SK-N-SH (cell line): ENCODE results near the gene TCF3. TPM values are rescaled to one million over a fixed set of nuclear protein-coding genes. Genes with fewer than 3 reads are reported as not detected.

Experiments
- CTCF ChIA-PET: fragments of 300-600, 350-600 bp; formaldehyde crosslinking; extraction: SDS; loops from one replicate; lab custom pipeline; 2021; lab: Yijun Ruan, JAX
- POLR2A ChIA-PET: fragments of 350-600 bp; sonication (Branson Sonifier 250); formaldehyde crosslinking; extraction: SDS; loops from one replicate; lab custom pipeline; 2020; ENCODE audit warnings: antibody characterized with exemption, inconsistent platforms; lab: Yijun Ruan, JAX
- DNase-seq: peaks from one replicate; pipeline ENCODE4 v3.0.0; 2012
- H2AFZ ChIP-seq: fragments of 200-600 bp; sonication (generic); 2 replicates; pipeline ENCODE4 v1.8.1; 2016; ENCODE audit warnings: antibody characterized with exemption, mild to moderate bottlenecking, low read depth
- H3F3A ChIP-seq: fragments of 200-600 bp; sonication (generic); replicated peaks from 2 replicates; pipeline ENCODE3; 2016; ENCODE audit warnings: antibody characterized with exemption, mild to moderate bottlenecking; ENCODE audit not compliant: insufficient read depth
- H3K27ac ChIP-seq, 2 experiments: fragments of 200-500 bp in 1 of 2; fragments of 200-600 bp in 1 of 2; sonication (Bioruptor generic) in 1 of 2; sonication (generic), shearing (Covaris generic) in 1 of 2; 2 replicates each; pipeline versions ENCODE4 v1.5.1 to v1.6.1; 2014 to 2016; ENCODE audit warnings: low read depth in 2 of 2, inconsistent platforms in 1 of 2, low read length in 1 of 2, mild to moderate bottlenecking in 1 of 2, mixed read lengths in 1 of 2
- H3K27me3 ChIP-seq: fragments of 200-600 bp; sonication (generic), shearing (Covaris generic); 2 replicates; pipeline ENCODE4 v1.6.1; 2016; ENCODE audit warnings: mixed run types; ENCODE audit not compliant: insufficient read depth
- H3K36me3 ChIP-seq, 2 experiments: fragments of 200-500 bp in 1 of 2; fragments of 200-600 bp in 1 of 2; sonication (Bioruptor generic) in 1 of 2; sonication (generic) in 1 of 2; replicated peaks in 1 of 2; 2 replicates each; pipeline versions ENCODE3 to v1.5.1; 2014 to 2016; ENCODE audit warnings: low read length in 1 of 2, mild to moderate bottlenecking in 1 of 2; ENCODE audit not compliant: insufficient read depth in 2 of 2, control insufficient read depth in 1 of 2
- H3K4me1 ChIP-seq, 2 experiments: fragments of 200-500 bp in 1 of 2; fragments of 200-600 bp in 1 of 2; sonication (Bioruptor generic) in 1 of 2; sonication (generic), shearing (Covaris generic) in 1 of 2; 2 replicates each; pipeline versions ENCODE4 v1.5.1 to v1.6.1; 2014 to 2016; ENCODE audit warnings: low read depth in 1 of 2, low read length in 1 of 2, mixed run types in 1 of 2; ENCODE audit not compliant: insufficient read depth in 2 of 2, control insufficient read depth in 1 of 2
- H3K4me2 ChIP-seq: fragments of 200-600 bp; sonication (generic), shearing (Covaris generic); 2 replicates; pipeline ENCODE4 v1.6.1; 2017; ENCODE audit warnings: mixed run types
- H3K4me3 ChIP-seq, 2 experiments: fragments of 200-500 bp in 1 of 2; fragments of 200-600 bp in 1 of 2; sonication (Bioruptor generic) in 1 of 2; sonication (generic), shearing (Covaris generic) in 1 of 2; 2 replicates each; pipeline versions ENCODE4 v1.5.1 to v1.8.1; 2014 to 2016; ENCODE audit warnings: low read depth in 2 of 2, inconsistent platforms in 1 of 2, low read length in 1 of 2, mild to moderate bottlenecking in 1 of 2, mixed read lengths in 1 of 2, moderate library complexity in 1 of 2
- H3K79me2 ChIP-seq: fragments of 200-600 bp; sonication (generic); 2 replicates; pipeline ENCODE4 v1.8.1; 2017; ENCODE audit warnings: mild to moderate bottlenecking; ENCODE audit not compliant: insufficient read depth
- H3K9ac ChIP-seq: fragments of 200-600 bp; sonication (generic); 2 replicates; pipeline ENCODE4 v1.6.1; 2017; ENCODE audit warnings: mixed run types
- H3K9me2 ChIP-seq: fragments of 200-600 bp; sonication (generic); 2 replicates; pipeline ENCODE4 v1.6.1; 2017; ENCODE audit warnings: mixed run types
- H3K9me3 ChIP-seq: fragments of 200-600 bp; sonication (generic); 2 replicates; pipeline ENCODE4 v1.6.1; 2017; ENCODE audit warnings: mixed run types, mild to moderate bottlenecking, moderate library complexity
- H4K20me1 ChIP-seq: fragments of 200-600 bp; sonication (generic); 2 replicates; pipeline ENCODE4 v1.6.1; 2017; ENCODE audit warnings: mild to moderate bottlenecking, mixed run types; ENCODE audit not compliant: insufficient read depth
- CHD2 ChIP-seq: fragments of 150-350 bp; IDR thresholded peaks from 2 replicates; pipeline ENCODE4 v1.6.1; 2018; ENCODE audit warnings: low read length; ENCODE audit not compliant: partially characterized antibody
- EZH2phosphoT487 ChIP-seq: fragments of 200-600 bp; sonication (generic); IDR thresholded peaks from 2 replicates; pipeline ENCODE4 v1.6.1; 2017; ENCODE audit warnings: low read depth, mixed run types, mild to moderate bottlenecking, antibody characterized with exemption, moderate library complexity, borderline replicate concordance
- FOSL2 ChIP-seq: IDR thresholded peaks from 2 replicates; pipeline ENCODE4 v1.4.0; 2012; ENCODE audit warnings: low read depth, mild to moderate bottlenecking, moderate library complexity, borderline replicate concordance
- GATA2 ChIP-seq: sonication (generic); formaldehyde crosslinking; IDR thresholded peaks from 2 replicates; pipeline ENCODE4 v1.5.0; 2020; ENCODE audit warnings: mild to moderate bottlenecking, missing genetic modification reagents
- JUND ChIP-seq: IDR thresholded peaks from 2 replicates; pipeline ENCODE4 v1.4.0; 2012
- MAX ChIP-seq: IDR thresholded peaks from 2 replicates; pipeline ENCODE4 v1.4.0; 2012; ENCODE audit warnings: low read depth
- MEF2A ChIP-seq: IDR thresholded peaks from 2 replicates; pipeline ENCODE4 v1.4.0; 2012; ENCODE audit warnings: low read depth, borderline replicate concordance
- MXI1 ChIP-seq: IDR thresholded peaks from 2 replicates; pipeline ENCODE4 v1.6.1; 2012; ENCODE audit warnings: mild to moderate bottlenecking, low read depth, low read length, improper control_type of control experiment
- NFIC ChIP-seq: IDR thresholded peaks from 2 replicates; pipeline ENCODE4 v1.4.0; 2012; ENCODE audit warnings: borderline replicate concordance
- POLR2AphosphoS5 ChIP-seq: IDR thresholded peaks from 2 replicates; pipeline ENCODE4 v1.6.1; 2012; ENCODE audit warnings: low read depth, low read length
- RAD21 ChIP-seq: IDR thresholded peaks from 2 replicates; pipeline ENCODE4 v1.6.1; 2012; ENCODE audit warnings: mild to moderate bottlenecking, low read length
- RCOR1 ChIP-seq: fragments of 150-350 bp; IDR thresholded peaks from 2 replicates; pipeline ENCODE4 v1.6.1; 2017; ENCODE audit warnings: antibody characterized with exemption, low read length
- RFX5 ChIP-seq: IDR thresholded peaks from 2 replicates; pipeline ENCODE4 v1.6.1; 2012; ENCODE audit warnings: mild to moderate bottlenecking, improper control_type of control experiment, low read length
- SIN3A ChIP-seq: IDR thresholded peaks from 2 replicates; pipeline ENCODE4 v1.6.1; 2012; ENCODE audit warnings: low read depth, mild to moderate bottlenecking, low read length, moderate library complexity, borderline replicate concordance
- TAF1 ChIP-seq: IDR thresholded peaks from 2 replicates; pipeline ENCODE4 v1.6.1; 2012; ENCODE audit warnings: low read depth, mild to moderate bottlenecking, low read length, moderate library complexity, borderline replicate concordance
- TCF12 ChIP-seq: IDR thresholded peaks from 2 replicates; pipeline ENCODE4 v1.4.0; 2012
- WGBS: methylation state at CpG from one replicate; pipeline ENCODE4 v1.1.6; 2017; ENCODE audit warnings: low lambda C conversion rate; 5-methylcytosine and 5-hydroxymethylcytosine counted together
- polyA plus RNA-seq, 3 experiments: library from polyadenylated mRNA; depleted of rRNA; stranded (reverse); fragments of >200 nt; gene quantifications; 2 replicates each; pipeline ENCODE4 v1.2.3, GENCODE V29; 2012
- TF ChIP-seq, protein P1 (sequence below): fragments of 150-350 bp; IDR thresholded peaks from 2 replicates; pipeline ENCODE4 v1.6.1; 2016; ENCODE audit warnings: mild to moderate bottlenecking, low read depth, low read length
- TF ChIP-seq, protein P2 (sequence below): IDR thresholded peaks from 2 replicates; pipeline ENCODE4; 2012
- TF ChIP-seq, protein P3 (sequence below): IDR thresholded peaks from 2 replicates; pipeline ENCODE4 v1.4.0; 2012; ENCODE audit warnings: low read depth, borderline replicate concordance

Gene TCF3
- polyA plus RNA-seq, 1 of the 3 experiments (the other 2 are of a cell fraction), result 104 TPM

DNA sequence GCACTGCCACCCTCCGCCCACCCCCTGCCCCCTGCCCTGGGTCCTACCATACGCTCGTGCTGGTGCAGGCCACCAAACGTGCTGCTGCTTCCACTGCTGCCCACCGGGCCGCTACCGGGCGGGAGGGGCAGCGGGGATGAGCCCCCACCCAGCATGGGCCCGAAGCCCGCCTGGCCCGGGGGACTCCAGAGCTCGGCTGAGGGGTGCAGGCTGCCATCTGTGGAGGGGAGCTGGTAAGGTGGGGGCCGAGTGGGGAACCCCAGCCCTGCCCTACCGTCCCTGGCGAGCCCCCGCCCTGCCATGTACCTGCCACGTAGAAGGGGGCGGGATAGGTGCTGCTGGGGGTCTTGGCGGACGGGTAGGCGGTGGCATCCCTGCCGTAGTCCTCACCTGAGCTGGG, 30.4 kb downstream of the TCF3 start:
- H2AFZ ChIP-seq, result no peak overlapping the region
- TF ChIP-seq POLR2AphosphoS5, result no peak
- TF ChIP-seq TAF1, result no peak
- no peak for TF ChIP-seq MXI1
- no peak for TF ChIP-seq NFIC
- no peak for TF ChIP-seq FOSL2
- no peak for TF ChIP-seq MEF2A
- no peak for TF ChIP-seq JUND
- TF ChIP-seq, protein P1, sequence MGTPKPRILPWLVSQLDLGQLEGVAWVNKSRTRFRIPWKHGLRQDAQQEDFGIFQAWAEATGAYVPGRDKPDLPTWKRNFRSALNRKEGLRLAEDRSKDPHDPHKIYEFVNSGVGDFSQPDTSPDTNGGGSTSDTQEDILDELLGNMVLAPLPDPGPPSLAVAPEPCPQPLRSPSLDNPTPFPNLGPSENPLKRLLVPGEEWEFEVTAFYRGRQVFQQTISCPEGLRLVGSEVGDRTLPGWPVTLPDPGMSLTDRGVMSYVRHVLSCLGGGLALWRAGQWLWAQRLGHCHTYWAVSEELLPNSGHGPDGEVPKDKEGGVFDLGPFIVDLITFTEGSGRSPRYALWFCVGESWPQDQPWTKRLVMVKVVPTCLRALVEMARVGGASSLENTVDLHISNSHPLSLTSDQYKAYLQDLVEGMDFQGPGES, result no peak
- TF ChIP-seq, protein P2, sequence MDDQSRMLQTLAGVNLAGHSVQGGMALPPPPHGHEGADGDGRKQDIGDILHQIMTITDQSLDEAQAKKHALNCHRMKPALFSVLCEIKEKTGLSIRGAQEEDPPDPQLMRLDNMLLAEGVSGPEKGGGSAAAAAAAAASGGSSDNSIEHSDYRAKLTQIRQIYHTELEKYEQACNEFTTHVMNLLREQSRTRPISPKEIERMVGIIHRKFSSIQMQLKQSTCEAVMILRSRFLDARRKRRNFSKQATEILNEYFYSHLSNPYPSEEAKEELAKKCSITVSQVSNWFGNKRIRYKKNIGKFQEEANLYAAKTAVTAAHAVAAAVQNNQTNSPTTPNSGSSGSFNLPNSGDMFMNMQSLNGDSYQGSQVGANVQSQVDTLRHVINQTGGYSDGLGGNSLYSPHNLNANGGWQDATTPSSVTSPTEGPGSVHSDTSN, result no peak
- no peak for TF ChIP-seq EZH2phosphoT487
- TF ChIP-seq MAX, result no peak
- no peak for TF ChIP-seq TCF12
- no peak for TF ChIP-seq RAD21
- no peak for TF ChIP-seq CHD2
- no peak for TF ChIP-seq RFX5
- TF ChIP-seq, protein P3, sequence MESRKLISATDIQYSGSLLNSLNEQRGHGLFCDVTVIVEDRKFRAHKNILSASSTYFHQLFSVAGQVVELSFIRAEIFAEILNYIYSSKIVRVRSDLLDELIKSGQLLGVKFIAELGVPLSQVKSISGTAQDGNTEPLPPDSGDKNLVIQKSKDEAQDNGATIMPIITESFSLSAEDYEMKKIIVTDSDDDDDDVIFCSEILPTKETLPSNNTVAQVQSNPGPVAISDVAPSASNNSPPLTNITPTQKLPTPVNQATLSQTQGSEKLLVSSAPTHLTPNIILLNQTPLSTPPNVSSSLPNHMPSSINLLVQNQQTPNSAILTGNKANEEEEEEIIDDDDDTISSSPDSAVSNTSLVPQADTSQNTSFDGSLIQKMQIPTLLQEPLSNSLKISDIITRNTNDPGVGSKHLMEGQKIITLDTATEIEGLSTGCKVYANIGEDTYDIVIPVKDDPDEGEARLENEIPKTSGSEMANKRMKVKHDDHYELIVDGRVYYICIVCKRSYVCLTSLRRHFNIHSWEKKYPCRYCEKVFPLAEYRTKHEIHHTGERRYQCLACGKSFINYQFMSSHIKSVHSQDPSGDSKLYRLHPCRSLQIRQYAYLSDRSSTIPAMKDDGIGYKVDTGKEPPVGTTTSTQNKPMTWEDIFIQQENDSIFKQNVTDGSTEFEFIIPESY, result no peak
- no peak for TF ChIP-seq RCOR1
- TF ChIP-seq SIN3A, result no peak
- no peak for TF ChIP-seq GATA2 (CRISPR knock-in tag)
- TF ChIP-seq, all 33 proteins: peak for 0
- no peak overlapping the region for H3K4me3 ChIP-seq
- no peak for DNase-seq
- H3K9me2 ChIP-seq, result no peaks in the 10 kb centered on the region
- H4K20me1 ChIP-seq, result peaks cover 10% of the 10 kb centered on the region; the same call in 1 of the 2 replicates
- H3K4me2 ChIP-seq, result no peak overlapping the region
- 0 out of 2 replicates have a peak, but pooled peaks cover 8% of the 10 kb centered on the region for H3K79me2 ChIP-seq
- no peaks in the 10 kb centered on the region for H3K27me3 ChIP-seq
- no peaks in the 10 kb centered on the region for H3K9me3 ChIP-seq
- H3K36me3 ChIP-seq, result peaks cover 0 to 67% of the 10 kb centered on the region in 2 experiments
- ChIA-PET POLR2A (interaction anchor here (0.6 kb wide), 1 partner anchor 8 kb away, joined by 3 read pairs; no protein-coding TSS in a partner anchor), CTCF (interaction anchor here (1.0 to 2.1 kb wide), 2 partner anchors 51 to 147 kb away, joined by 3 to 7 read pairs; no protein-coding TSS in a partner anchor)
- no peak overlapping the region for H3K27ac ChIP-seq
- no peaks in the 10 kb centered on the region; a peak in 1 of 4 replicates for H3K4me1 ChIP-seq
- no peak overlapping the region for H3K9ac ChIP-seq
- 93% methylated on average over 3 of the region's 23 CpGs for WGBS
- H3F3A ChIP-seq, result peaks cover 2% of the 10 kb centered on the region
